Erythroblast (primary cell): ENCODE measurements around the gene SAMD4B.

Experiments
- GATA1 ChIP-seq: IDR thresholded peaks from 2 replicates; pipeline ENCODE4 v1.6.1; 2011; ENCODE audit warnings: low read depth, mild to moderate bottlenecking, control low read depth, low read length, moderate library complexity
- POLR2A ChIP-seq: IDR thresholded peaks from 2 replicates; pipeline ENCODE4 v1.6.1; 2011; ENCODE audit warnings: mild to moderate bottlenecking, low read length

DNA sequence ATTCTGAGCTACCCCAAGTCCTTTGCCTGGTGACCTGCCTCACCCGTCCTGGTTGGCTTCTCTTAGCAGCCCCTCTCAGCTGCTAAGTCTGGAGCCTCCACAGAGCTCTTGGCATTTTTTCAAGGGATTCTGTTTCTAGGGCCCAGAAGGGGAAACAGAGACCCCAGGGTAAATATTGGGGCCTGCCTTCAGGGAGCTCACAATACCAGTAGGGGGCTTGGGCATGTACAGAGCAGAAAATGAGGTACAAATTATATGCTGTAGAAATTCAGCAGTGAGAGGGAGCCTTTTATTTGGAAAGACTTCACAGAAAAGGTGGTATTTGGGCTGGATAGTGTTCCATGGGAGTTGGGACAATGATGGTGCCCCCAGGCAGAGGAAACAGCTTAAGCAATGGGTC, 3.7 kb downstream of the SAMD4B start:
- TF ChIP-seq POLR2A (no peak), GATA1 (no peak)
